Superior temporal gyrus (tissue), 1 donor: ENCODE measurements around the gene BOK.

Source experiments
- DNase-seq: peaks from one replicate; pipeline ENCODE4 v3.0.0-alpha.2; 2016; ENCODE audit errors: extremely low spot score

BOK gene

GRCh38 chr2:241619597-241620418 lies 61.3 kb downstream of the BOK start:
- DNase-seq, result no peak

- DNase-seq, result no peak
Observed at GRCh38 chr2:241620419-241620769, 61.8 kb downstream of the BOK start.
